ENCODE results near the gene TCIRG1.
A peak's percentile ranks its signal among the peaks of the same experiment; 100 is the strongest.

Gene TCIRG1

DNA sequence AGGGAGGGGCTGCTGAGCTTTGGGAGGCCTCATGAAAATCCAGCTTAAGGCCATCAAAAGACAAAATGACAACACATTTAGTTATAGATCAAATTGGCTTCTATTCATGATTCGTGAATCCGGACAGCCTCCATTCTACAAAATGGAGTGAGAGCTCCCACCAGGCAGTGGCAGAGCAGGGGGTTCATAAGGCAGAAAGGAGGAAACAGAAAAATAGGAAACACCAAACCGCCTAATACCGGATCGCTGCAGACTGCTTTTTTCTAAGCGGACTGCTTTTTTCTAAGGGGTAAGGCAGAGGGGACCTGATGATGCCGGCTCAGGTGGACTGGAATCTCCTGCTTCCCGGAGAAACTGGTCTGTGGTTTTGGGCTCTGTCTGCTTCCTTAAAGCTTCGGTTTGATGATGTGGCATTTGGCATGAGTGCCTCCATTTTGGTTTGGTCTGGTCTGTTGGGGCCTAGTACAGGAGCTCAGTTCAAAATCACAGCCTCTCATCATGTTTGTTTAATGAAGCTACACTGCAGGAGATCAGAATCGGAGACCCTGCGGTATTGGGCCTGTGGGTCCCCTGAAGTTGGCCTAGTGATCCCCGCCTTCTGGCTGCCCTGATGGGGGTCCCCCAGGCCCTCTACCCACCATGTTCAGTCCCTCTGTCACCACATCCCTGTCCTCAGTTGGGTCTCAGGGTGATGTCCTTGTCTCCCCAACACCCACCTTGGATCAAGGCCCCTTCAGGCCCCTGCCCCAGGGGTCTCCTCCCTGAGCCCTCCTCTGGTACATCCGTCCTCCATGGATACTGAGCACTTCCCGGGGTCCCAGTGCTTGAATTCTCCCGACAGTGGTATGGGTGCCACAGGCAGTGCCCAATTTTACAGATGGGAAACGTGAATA lies 27.5 kb upstream of the TCIRG1 start:
- TF ChIP-seq TAF1 (IDR thresholded peaks at IDR 0.05; ENCODE audit: low read depth) (no peak), YY1 (IDR thresholded peaks at IDR 0.05; ENCODE audit: low read depth) (0 out of 2 replicates have a peak, but pooled peaks have one; percentile 35)

DNA sequence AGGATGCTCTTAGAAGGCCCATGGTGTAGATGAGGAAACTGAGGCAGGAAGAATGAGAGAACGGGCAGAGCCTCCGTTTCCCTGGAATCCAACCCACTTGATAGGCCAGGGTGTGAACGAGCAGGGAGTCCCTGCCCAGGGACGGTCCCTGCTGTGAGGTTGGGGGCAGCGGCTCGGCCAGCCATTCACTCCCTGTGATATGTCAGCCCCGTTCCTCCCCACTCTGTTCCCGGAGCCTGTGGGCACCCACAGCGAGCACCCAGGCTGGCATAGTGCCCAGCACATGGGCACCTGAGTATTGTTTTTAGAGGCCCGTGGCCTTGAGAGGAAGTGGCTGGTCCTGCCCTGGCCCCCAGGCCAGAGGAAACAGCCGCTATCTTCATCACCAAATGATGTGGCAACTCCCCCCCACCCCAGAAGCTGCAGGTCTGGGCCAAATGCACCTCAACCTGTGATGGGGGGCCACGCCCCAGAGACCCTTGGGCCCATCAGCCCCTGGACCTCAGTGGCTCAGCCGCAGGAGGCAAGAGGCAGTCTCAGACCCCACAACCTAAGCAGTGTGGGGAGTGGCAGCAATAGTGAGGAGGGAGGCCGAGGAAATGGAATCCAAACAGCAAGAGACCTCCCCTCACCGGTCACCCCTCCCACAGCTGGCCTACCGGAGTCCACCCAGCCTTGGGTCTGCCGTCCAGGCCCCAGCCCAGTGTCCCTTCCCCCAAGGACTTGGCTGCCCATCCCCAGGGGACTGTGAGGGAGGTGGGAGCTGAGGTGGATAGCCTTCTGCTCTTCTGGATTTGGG lies 26.6 kb upstream of the TCIRG1 start:
- TF ChIP-seq, protein P1, sequence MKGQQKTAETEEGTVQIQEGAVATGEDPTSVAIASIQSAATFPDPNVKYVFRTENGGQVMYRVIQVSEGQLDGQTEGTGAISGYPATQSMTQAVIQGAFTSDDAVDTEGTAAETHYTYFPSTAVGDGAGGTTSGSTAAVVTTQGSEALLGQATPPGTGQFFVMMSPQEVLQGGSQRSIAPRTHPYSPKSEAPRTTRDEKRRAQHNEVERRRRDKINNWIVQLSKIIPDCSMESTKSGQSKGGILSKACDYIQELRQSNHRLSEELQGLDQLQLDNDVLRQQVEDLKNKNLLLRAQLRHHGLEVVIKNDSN (IDR thresholded peaks at IDR 0.05) = no peak
- TF ChIP-seq TEAD4 (IDR thresholded peaks at IDR 0.05) = no peak
- no peak for TF ChIP-seq ZBTB7A (IDR thresholded peaks at IDR 0.05; ENCODE audit: low read depth)
- TF ChIP-seq FOXM1 (IDR thresholded peaks at IDR 0.05; ENCODE audit: borderline replicate concordance, low read depth) = no peak
- no peak for TF ChIP-seq CREB1 (IDR thresholded peaks at IDR 0.05; ENCODE audit: low read depth)
- TF ChIP-seq, protein P2, sequence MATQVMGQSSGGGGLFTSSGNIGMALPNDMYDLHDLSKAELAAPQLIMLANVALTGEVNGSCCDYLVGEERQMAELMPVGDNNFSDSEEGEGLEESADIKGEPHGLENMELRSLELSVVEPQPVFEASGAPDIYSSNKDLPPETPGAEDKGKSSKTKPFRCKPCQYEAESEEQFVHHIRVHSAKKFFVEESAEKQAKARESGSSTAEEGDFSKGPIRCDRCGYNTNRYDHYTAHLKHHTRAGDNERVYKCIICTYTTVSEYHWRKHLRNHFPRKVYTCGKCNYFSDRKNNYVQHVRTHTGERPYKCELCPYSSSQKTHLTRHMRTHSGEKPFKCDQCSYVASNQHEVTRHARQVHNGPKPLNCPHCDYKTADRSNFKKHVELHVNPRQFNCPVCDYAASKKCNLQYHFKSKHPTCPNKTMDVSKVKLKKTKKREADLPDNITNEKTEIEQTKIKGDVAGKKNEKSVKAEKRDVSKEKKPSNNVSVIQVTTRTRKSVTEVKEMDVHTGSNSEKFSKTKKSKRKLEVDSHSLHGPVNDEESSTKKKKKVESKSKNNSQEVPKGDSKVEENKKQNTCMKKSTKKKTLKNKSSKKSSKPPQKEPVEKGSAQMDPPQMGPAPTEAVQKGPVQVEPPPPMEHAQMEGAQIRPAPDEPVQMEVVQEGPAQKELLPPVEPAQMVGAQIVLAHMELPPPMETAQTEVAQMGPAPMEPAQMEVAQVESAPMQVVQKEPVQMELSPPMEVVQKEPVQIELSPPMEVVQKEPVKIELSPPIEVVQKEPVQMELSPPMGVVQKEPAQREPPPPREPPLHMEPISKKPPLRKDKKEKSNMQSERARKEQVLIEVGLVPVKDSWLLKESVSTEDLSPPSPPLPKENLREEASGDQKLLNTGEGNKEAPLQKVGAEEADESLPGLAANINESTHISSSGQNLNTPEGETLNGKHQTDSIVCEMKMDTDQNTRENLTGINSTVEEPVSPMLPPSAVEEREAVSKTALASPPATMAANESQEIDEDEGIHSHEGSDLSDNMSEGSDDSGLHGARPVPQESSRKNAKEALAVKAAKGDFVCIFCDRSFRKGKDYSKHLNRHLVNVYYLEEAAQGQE (IDR thresholded peaks at IDR 0.05; ENCODE audit: low read depth) = no peak
- no peak for TF ChIP-seq CEBPB (IDR thresholded peaks at IDR 0.05)
- no peak for TF ChIP-seq EGR1 (IDR thresholded peaks at IDR 0.05)
- no peak for TF ChIP-seq EP300 (IDR thresholded peaks at IDR 0.05; ENCODE audit: borderline replicate concordance)
- no peak for TF ChIP-seq RAD21 (IDR thresholded peaks at IDR 0.05; ENCODE audit: low read depth)
- TF ChIP-seq YY1 (IDR thresholded peaks at IDR 0.05; ENCODE audit: low read depth) = no peak
- no peak for TF ChIP-seq TCF12 (IDR thresholded peaks at IDR 0.05; ENCODE audit: low read depth)
- no peak; the same call in 1 of the 2 replicates for TF ChIP-seq NFIC (IDR thresholded peaks at IDR 0.05)
- TF ChIP-seq, protein P3, sequence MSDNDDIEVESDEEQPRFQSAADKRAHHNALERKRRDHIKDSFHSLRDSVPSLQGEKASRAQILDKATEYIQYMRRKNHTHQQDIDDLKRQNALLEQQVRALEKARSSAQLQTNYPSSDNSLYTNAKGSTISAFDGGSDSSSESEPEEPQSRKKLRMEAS (IDR thresholded peaks at IDR 0.05) = no peak
- no peak for TF ChIP-seq TAF1 (IDR thresholded peaks at IDR 0.05; ENCODE audit: low read depth)

DNA sequence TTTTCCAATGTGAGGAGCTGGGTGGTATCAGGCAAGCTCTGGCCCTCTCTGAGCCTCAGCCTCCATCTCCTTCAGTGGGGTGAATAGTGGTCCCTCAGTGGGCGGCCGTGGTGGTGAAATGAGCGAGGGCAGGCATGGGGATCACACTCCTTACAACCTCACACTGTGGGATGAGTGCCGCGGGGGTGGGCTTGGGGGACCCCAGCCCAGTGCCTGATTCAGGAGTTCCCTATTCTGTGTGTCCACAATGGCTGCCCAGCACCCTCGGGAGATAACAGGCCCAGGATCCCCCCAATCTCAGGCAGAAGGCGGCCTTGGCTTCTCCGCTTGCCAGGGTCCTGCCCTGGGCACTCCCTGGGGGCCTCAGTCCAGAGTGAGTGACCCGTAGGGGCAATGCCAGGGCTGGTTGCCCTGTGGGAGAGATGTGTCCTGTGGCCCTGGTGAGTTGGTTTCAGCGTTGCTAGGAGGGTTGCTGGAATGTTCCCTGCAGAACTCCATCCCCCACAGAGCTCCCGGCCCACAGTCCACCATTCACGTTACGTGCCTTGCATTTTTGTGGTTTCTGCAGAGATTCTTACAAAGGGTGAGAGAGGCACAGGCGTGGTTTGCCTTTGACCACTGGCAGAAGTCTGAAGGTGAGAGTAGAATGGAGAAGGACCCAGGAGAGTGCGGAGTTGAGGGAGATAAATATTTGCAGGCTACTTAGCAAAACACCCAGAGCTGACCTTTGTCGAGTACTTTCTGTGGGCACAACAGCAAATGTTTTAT lies 25.8 kb upstream of the TCIRG1 start:
- TF ChIP-seq, protein P1 (IDR thresholded peaks at IDR 0.05) = no peak
- TF ChIP-seq CEBPB (IDR thresholded peaks at IDR 0.05) (no peak), FOXM1 (IDR thresholded peaks at IDR 0.05; ENCODE audit: borderline replicate concordance, low read depth) (peak; percentile 67; the same call in 1 of the 2 replicates), EGR1 (IDR thresholded peaks at IDR 0.05) (peak; percentile 21; the same call in 1 of the 2 replicates), CREB1 (IDR thresholded peaks at IDR 0.05; ENCODE audit: low read depth) (no peak), NFIC (IDR thresholded peaks at IDR 0.05) (peak; percentile 67), YY1 (IDR thresholded peaks at IDR 0.05; ENCODE audit: low read depth) (peak; percentile 76), TAF1 (IDR thresholded peaks at IDR 0.05; ENCODE audit: low read depth) (peak; percentile 54; the same call in 1 of the 2 replicates), TCF12 (IDR thresholded peaks at IDR 0.05; ENCODE audit: low read depth) (peak; percentile 83), RAD21 (IDR thresholded peaks at IDR 0.05; ENCODE audit: low read depth) (no peak; the same call in 1 of the 2 replicates), EP300 (IDR thresholded peaks at IDR 0.05; ENCODE audit: borderline replicate concordance) (peak; percentile 90), TEAD4 (IDR thresholded peaks at IDR 0.05) (peak; percentile 99), ZBTB7A (IDR thresholded peaks at IDR 0.05; ENCODE audit: low read depth) (peak; percentile 83; the same call in 1 of the 2 replicates)
- TF ChIP-seq, protein P3 (IDR thresholded peaks at IDR 0.05) = peak; percentile 78

DNA sequence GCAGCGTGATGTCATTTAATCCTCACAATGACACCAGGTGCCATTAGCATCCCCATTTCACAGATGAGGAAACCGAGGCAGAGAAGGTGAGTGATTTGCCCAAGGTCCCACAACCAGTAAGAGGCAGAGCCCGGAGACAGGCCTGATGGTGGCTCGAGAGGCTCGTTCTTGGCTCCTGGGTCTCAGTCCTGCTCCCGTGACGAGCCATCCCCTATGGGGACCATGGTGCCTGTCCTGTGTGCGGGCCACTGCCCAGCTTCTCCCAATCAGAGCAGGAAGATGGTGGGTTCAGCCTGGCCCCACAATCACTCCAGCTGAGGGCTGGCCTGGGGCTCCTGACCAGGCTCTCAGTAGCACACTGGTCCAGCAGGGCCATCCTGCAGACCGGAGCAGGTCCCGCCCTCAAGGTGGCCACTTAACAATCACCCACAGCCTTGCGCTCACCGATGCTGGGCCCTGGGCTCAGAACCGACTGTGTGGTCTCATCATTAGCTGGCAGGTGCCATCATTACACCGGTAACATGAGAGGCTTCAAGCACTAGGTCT lies 25.1 kb upstream of the TCIRG1 start:
- TF ChIP-seq TAF1 (IDR thresholded peaks at IDR 0.05; ENCODE audit: low read depth) = no peak
- TF ChIP-seq CEBPB (IDR thresholded peaks at IDR 0.05) = no peak
- TF ChIP-seq FOXM1 (IDR thresholded peaks at IDR 0.05; ENCODE audit: borderline replicate concordance, low read depth) = no peak; the same call in 1 of the 2 replicates
- TF ChIP-seq, protein P1 (IDR thresholded peaks at IDR 0.05) = no peak
- no peak for TF ChIP-seq RAD21 (IDR thresholded peaks at IDR 0.05; ENCODE audit: low read depth)

DNA sequence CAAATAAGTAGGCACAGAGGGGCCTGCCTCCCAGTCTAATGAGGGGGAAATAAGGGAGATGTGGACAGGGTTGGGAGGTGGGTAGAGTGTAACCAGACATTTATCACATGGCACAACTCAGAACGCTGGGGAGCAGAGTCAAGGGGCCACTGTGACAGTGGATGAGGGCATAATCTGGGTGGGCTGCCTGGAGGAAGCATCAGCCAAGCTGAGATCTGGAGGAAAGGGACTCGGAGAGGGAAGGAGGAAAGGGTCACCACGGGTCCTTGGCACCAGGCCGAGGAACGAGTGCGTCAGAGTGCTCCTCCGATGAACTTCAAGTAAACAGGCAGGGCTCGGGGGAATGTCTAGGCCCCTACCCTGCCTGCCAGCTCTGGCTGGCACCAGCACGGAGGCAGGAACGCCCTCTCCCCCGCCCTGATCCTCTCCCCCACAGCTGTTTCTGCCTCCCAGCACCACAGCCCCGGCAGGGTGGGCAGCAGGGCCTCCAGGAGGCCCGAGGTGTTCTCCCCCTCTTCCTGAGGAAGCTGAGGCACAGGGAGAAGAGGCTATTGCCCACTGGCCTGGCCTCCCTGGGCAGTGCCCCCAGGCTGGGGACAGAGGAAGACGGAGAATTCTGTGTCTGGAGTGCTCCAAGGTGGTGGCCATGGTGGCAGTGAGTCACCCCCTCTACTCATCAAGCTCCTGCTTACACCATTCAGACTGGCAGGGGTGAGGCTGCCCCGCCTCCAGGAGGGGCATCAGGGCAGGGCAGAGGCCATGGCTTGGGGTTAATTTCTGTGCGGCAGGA lies 24.5 kb upstream of the TCIRG1 start:
- TF ChIP-seq ZBTB7A (IDR thresholded peaks at IDR 0.05; ENCODE audit: low read depth) (no peak; the same call in 1 of the 2 replicates), TCF12 (IDR thresholded peaks at IDR 0.05; ENCODE audit: low read depth) (no peak), YY1 (IDR thresholded peaks at IDR 0.05; ENCODE audit: low read depth) (peak; percentile 68), TAF1 (IDR thresholded peaks at IDR 0.05; ENCODE audit: low read depth) (peak; percentile 25; the same call in 1 of the 2 replicates), CEBPB (IDR thresholded peaks at IDR 0.05) (no peak), NFIC (IDR thresholded peaks at IDR 0.05) (peak; percentile 73)
